HG03558 (cell line): ENCODE measurements around the gene MYO15B.
A peak's percentile ranks its signal among the peaks of the same experiment; 100 is the strongest.

Source experiments
- ATAC-seq: cut with Tn5 transposase; IDR thresholded peaks from one replicate; pipeline ENCODE4 v1.9.1; 2021; ENCODE audit warnings: moderate number of reproducible peaks; ENCODE audit not compliant: unreplicated experiment; ENCODE audit errors: extremely low read depth

MYO15B gene

DNA sequence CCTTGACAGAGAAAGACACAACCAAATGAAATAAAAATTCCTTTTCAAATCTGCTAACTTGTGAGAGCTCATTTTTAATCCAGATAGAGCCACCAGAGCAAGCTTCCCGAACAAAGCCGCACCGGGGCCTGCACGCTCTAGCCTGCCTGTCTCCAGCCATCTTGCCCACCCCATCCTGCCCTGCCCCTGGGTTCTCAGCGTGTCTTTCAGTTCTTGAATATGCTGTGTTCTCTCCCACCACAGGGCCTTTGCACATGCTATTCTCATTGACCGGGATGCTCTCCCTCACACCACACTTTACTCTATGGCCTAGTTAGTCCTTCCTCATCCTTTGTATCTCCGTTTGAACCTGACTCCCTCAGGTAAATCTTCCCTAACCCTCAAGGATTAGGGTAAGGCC is 60.3 kb downstream of the MYO15B start:
- no peak for ATAC-seq

GRCh38 chr17:75649687-75650086 is 62.1 kb downstream of the MYO15B start:
- ATAC-seq, result no peak

DNA sequence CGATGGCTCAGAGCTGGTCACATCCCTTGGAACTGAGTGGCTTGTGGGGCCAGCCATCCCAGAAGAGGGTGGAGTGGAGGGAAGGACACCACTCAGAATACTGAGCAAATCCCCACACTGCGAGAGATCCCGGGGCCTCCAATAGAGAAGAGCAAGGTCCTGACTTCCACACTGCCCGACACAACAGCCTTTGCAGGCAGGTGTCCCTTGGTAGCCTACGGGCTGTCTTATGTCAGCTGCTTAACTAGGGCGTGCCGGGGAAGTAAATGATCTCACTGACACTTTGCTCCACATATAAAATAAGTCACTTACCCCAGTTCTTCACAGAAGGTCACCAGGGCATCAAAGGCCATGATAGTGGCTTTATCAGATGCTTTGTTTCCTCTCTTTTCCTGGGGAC is 63.3 kb downstream of the MYO15B start:
- no peak for ATAC-seq

DNA sequence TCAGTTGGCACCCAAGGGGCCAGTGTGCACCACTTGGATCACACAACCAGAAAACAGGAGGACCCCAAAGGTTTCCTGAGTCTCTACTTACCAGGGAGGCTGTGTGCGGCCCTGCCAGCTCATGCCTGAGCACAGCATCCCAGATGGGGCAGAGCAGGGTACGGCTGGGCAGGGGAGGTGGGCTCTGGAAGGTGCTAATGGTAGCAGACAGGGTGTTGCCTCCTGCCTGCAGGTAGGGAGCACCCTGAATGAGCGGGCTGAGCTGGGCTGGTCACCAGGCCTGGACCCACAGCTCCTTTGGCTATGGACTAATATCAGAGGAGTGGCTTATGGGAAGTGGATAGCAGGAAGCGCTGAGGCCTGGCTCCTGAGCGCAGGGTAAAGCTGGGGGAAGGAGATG is 64.7 kb downstream of the MYO15B start:
- ATAC-seq, result no peak

- no peak for ATAC-seq
Observed at GRCh38 chr17:75652934-75653549, 65.4 kb downstream of the MYO15B start.

- ATAC-seq, result no peak
Observed at GRCh38 chr17:75654176-75654575, 66.6 kb downstream of the MYO15B start.

DNA sequence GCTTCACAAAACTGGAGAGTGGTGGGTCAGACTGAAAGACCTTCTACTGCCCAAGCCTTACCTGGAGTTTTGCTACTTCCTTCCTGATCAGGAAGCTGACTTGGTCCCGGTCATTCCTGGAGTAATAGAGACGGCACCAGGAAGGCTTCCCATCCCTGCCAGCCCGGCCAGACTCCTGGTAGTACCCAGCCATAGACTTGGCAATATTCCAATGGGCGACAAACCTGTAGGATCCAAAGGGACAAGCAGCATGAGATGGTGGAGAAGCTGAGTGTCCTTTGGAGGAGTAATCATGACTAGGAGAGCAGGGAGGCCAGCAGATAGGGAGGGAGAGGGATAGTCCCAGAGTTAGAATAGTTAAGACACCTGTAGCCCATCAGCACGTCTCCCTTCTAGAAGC is 70.6 kb downstream of the MYO15B start:
- no peak for ATAC-seq

DNA sequence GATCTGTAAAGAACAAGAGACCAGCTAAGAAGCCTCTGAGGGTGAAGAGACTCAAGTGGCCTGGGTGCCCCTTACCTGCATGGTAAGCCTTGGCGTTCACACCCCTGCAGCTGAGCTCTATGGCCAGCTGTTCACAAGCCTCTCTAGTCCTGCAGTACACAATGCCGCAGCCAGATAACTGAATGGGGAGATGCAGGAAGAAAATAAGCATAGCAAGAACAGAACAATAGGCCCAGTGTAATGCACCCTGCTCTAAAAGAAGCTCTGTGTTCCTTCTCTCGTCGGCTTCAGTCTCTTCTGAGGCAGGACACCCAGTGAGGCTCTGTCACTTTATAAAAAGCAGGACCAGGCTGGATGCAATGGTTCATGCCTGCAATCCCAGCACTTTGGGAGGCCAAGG is 73.9 kb downstream of the MYO15B start:
- ATAC-seq, result no peak

- ATAC-seq, result no peak
Observed at GRCh38 chr17:75662511-75662910, 74.9 kb downstream of the MYO15B start.

GRCh38 chr17:75664099-75664549 is 76.5 kb downstream of the MYO15B start:
- peak; percentile 43 for ATAC-seq

DNA sequence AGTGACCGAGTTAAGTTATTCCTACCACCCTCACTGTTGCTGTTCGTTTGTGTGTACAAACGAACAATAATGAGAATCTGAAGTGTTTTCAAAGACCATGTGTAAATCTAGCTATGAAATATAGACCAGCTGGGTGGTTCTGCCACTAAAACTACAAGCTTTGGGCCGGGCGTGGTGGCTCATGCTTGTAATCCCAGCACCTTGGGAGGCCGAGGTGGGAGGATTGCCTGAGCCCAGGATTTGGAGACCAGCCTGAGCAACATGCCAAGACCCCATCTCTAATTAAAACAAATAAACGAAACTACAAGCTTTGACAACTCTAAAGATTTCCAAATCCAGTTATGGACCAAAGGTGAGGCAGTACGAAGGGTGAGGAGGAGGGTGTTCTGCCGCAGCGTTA is 78.4 kb downstream of the MYO15B start:
- no peak for ATAC-seq

DNA sequence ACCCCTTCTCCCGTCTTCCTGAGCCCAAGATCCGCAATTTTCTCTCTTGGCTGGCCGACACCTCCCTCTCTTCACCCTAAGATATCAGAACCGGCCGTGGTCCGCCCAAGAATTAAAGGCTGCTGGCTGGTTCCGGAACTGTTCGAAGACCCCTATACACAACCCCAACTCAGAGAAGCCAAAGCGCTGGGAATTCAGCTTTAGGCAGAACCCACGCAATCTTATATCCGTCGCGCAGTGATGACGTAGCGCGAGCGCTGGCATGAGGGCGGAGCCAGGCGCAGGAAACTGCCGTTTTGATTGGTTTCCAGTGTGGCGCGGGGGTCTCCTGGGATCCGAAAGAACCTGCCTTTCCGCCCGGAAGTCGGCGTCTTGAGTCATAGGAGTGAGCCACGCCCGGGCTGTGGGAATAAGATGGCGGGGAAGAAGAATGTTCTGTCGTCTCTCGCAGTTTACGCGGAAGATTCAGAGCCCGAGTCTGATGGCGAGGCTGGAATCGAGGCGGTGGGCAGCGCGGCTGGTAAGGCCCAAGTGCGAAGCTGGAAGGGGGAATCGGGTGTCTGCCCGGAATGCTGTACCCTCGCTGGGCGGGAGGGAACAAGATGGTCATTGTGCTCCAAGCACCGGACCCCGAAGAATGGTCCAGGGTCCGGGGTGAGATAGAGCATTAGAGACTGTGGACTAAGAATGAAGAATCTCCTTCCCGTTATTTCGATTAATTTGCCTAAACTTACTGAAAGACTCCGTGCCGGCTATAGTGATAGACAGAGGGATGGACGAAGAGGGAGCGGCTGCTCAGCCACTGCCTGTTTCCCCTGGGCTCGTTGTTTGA is 79.6 kb downstream of the MYO15B start, which contains the start of the genes RECQL5 and SAP30BP:
RECQL5 (minus strand) TSS at position 196 of the 832 bp plus-strand sequence. CDS start 597 bp downstream, outside the sequence.
SAP30BP (plus strand) TSS at position 380 of the 832 bp plus-strand sequence; CDS start at position 415, 35 bp downstream.
- no peak for ATAC-seq

- ATAC-seq, result no peak
Observed at GRCh38 chr17:75667825-75668224, 80.2 kb downstream of the MYO15B start.

GRCh38 chr17:75668489-75668888 is 80.9 kb downstream of the MYO15B start:
- ATAC-seq, result no peak

- ATAC-seq, result no peak
Observed at GRCh38 chr17:75670868-75671267, 83.3 kb downstream of the MYO15B start.

- ATAC-seq, result no peak
Observed at GRCh38 chr17:75672011-75672410, 84.4 kb downstream of the MYO15B start.

DNA sequence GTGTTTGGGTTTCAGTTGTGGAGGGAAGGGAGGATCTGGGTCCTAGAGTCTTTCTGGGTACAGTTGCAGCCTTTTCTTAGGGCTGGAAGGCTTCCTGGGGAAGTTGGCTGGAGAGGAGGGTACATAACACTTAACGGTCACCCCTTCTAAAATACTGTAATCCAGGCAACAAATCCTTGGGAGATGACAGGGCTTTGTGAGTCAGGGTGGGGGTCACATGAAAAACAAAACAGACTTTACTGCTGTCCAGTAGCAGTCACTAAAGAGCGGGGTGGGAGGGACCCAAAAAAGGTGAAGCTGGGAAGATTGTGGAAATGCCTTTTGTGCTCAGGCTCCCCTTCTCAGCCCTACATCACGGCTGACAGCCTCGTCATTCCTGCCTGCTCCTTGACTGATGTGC is 85.9 kb downstream of the MYO15B start:
- no peak for ATAC-seq
